ENCODE results near the gene PRMT1.
A peak's percentile ranks its signal among the peaks of the same experiment; 100 is the strongest.

The PRMT1 gene

GRCh38 chr19:49727217-49728030, 50.4 kb downstream of the PRMT1 start:
- peak; percentile 14 for DNase-seq (ENCODE audit: low read depth)

- no peak for DNase-seq (ENCODE audit: low read depth)
These were observed 53.1 kb downstream of the PRMT1 start for GRCh38 chr19:49730166-49730565.

Data from fibroblast of gingiva (primary cell).